ENCODE data around the gene PLEKHG4.
A peak's percentile ranks its signal among the peaks of the same experiment; 100 is the strongest.

The PLEKHG4 gene

GRCh38 chr16:67294171-67294757, 14.9 kb downstream of the PLEKHG4 start:
- DNase-seq: no peak

- DNase-seq: no peak
These were observed 15.6 kb downstream of the PLEKHG4 start for GRCh38 chr16:67294938-67295361.

DNA sequence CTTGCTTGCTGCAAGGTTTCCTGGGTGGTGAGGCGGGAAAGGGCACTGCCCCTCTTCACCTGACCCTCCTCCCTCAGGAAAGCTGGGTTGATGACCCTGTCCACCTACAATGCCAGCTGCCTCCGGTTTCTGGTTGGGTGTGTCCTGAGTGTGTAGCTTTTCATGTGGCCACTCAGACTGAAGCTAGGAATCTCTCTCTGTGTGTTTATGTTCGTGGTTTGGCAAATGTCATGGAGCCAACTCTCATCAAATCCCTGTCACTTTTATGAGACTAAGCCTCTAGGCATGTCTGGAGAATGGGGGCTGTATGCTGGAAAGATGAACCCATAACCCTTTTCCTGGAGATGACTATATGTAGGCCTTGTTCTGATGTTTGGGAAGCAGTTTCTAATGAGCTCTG, 17.1 kb downstream of the PLEKHG4 start:
- no peak for DNase-seq

DNA sequence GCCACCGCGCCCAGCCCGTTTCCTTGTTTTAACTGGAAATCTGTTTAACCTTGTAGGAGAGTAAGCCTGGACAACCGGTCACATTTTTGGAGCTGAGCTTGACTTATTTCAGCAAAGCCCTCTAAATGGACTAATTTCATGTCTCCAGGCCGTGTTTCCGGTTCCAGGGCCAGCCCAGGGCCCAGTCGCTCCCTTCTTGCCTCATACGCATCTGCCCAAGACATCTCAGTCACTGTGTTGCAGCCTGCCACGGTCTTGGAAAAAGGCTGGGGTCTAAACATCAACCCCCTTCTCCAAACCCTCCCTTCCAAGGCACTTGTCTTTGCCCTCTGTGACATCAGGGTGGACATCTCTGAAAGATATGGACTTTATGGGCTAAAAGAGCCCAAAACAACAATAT, 18.9 kb downstream of the PLEKHG4 start:
- no peak for DNase-seq

- no peak for DNase-seq
These were observed 19.9 kb downstream of the PLEKHG4 start for GRCh38 chr16:67299269-67299668.

DNA sequence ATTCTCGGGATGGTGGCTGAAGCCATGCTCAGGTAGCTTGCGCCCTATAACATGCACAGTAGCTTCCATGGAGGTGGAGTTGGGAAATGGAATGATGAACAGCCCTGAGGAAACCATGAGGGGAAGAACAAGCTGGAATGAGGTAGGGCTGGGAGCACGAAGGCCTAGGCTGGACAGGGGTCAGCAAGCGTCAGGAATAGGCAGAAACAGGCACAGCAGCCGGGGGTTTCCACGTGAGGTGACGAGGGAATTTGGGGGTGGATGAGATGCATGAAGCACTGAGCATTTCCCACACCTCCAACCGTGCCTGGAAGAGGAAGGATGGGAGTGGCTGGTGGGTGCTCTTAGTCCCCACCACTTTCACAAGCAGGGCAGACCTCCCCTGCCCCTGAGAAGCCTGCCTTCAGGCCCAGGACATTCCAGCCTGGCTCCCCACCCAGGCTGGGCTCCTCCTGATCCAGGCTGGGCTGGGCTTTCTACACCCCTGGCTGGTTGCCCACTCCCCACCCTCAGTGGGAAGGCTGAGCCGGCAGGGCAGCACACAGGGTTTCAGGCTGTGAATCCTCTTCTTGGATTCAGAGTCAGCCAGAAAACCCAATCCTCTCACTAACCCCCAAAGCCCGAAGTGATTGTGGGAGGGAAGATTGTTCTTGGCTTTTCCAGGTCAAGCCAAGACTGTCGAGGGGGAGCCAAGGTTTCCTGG, 21.9 kb downstream of the PLEKHG4 start:
- no peak for DNase-seq

GRCh38 chr16:67302076-67302475, 22.7 kb downstream of the PLEKHG4 start:
- no peak for DNase-seq

DNA sequence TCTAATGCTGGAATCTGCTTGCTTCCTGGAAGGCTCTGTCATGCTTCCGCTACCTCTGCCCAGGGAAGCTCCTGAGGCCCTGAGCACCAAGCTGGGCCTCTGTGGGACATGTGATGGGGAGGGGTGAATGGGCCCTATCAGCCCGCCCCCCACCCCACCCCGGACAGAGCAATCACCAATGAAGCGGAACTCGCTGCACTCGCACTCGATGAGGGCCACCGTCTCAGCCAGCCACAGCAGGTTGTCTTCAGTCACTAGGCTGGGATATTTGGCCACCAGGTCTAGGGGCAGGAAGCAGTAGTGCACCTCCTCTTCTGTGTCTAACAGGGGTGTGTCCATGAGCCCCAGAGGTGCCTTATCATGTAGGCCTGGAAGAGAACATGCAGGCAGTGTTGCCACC, 23.6 kb downstream of the PLEKHG4 start:
- no peak for DNase-seq

- DNase-seq: no peak
These were observed 24.7 kb downstream of the PLEKHG4 start for GRCh38 chr16:67304020-67304419.

GRCh38 chr16:67305216-67306071, 26.1 kb downstream of the PLEKHG4 start:
- no peak for DNase-seq

DNA sequence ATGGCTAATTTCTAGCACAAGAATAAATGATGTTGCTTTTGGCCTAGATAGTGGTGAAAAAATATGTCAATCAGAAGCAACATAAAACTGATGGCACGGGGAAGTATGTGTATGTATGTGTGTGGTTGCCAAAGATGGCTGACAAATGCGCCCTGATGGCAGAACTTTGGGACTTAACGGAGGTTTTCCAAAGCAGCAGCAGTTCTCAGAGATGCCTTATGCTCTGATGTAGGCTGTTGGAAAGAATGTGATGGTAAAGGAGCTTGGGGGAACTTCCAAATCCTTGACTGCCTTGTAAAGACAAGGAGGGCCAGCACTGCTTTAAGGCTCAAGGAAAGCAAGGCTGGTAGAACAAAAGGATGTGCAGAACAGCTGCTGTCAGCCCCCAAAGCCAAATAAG, 31.2 kb downstream of the PLEKHG4 start:
- DNase-seq: no peak

DNA sequence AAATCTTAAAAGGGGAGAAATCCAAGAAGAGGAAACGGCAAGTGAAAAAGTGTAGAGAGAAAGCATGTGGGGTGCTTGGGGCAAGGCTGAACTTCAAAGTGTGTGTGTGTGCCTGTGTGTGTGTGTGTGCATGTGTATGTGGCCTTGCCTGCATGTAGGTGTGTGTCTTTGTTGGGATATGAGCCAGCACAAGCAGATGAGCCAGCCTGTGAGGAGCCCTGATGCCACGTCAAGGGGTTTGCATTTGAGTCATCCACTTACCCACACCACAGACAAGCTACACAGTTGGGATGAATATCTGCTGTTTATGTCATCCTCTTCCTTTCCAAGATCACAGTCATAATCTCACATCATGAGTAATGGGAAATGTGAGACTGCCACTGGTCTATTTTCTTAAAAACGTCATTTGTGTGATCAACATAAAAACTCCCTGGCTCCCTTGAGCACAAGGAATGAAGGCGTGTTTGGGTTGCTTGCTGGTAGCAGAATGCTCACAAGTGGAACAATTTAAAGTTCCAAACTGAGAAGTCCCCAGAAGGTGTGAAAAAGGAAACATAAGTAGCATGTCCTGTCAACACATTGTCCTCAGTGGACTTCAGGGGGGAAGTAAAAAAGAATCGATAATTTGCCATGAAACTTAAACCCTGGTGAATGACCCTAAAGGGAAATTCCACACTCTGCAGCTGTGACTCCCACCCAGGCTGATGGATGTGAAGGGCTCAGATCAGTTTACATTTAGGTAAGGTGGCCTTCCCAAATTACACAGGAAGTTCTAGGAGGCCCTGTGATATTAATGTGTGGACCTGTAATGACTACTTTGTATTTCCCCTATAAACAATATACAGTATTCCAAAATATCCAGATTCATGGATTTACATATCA, 32.5 kb downstream of the PLEKHG4 start:
- peak; percentile 42 for DNase-seq

GRCh38 chr16:67312719-67313118, 33.4 kb downstream of the PLEKHG4 start:
- DNase-seq: no peak

GRCh38 chr16:67317853-67318252, 38.5 kb downstream of the PLEKHG4 start:
- DNase-seq: no peak

DNA sequence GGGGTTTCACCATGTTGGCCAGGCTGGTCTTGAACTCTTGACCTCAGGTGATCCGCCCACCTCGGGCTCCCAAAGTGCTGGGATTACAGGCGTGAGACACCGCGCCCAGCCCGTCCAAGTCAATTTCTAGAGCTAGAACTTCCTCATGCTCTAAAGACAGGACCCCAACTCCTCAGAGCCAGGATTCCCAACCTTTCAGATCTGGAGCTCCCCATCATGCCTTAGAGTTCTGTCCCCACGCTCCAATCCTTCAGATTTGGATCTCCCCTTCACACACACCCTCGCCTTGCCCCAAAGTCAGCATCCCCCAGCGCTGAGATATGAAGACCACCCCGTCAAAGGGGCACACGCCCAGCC, 46.8 kb downstream of the PLEKHG4 start:
- no peak for DNase-seq

- DNase-seq: peak; percentile 39
These were observed 47.4 kb downstream of the PLEKHG4 start, which contains the start of the genes KCTD19 and LRRC36 for GRCh38 chr16:67326472-67327309. TSS of gene KCTD19 (minus strand) at chr16:67326741. CDS start at chr16:67326707, 34 bp downstream. TSS of gene LRRC36 (plus strand) at chr16:67326815. CDS start at chr16:67326863, 48 bp downstream.

DNA sequence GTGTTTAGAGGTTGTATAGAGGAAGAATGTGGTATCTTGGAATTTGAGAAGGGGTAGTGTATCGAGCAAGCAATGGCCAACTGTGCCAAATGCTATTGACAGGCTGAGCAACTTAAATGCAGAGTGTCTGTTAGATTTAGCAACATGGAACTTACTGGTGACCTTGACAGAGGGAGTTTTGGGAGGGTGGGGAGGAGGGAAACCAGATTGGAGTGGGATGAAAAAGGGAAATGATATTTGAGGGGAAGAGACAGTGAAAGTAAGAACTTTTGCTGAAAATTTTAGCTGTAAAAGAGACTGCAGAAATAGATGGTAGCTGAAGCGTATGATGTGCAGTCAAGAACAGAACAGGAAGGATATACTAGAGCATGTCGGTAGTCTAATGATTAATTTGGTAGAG, 48.4 kb downstream of the PLEKHG4 start:
- DNase-seq: no peak

- no peak for DNase-seq
These were observed 50.6 kb downstream of the PLEKHG4 start for GRCh38 chr16:67329901-67330300.

DNA sequence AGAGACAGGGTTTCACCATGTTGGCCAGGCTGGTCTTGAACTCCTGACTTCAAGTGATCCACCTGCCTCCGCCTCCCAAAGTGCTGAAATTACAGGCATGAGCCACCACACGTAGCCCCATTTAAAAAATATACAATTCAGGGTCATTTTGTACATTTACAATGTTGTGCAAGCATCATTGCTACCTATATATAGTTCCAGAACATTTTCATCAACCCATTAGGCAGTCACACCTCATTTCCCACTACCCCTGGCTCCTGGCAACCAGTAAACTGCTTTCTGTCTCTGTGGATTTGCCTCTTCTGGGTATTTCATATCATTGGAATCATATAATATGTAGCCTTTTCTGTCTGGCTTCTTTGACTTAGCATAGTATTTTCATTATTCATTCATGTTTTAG, 54.0 kb downstream of the PLEKHG4 start:
- DNase-seq: no peak

GRCh38 chr16:67336116-67336515, 56.8 kb downstream of the PLEKHG4 start:
- DNase-seq: no peak

GRCh38 chr16:67336648-67337047, 57.3 kb downstream of the PLEKHG4 start:
- DNase-seq: no peak
